Heart left ventricle (tissue), 13 donors: ENCODE measurements around the gene EVC2.

ENCODE experiments used
- CTCF ChIP-seq, 12 donors: fragments of 200-600 bp; sonication (generic) in 4 of 12; IDR thresholded peaks; one replicate each; pipeline versions ENCODE4 v1.5.0 to v1.8.0; 2018 to 2022; ENCODE audit warnings: antibody characterized with exemption in 12 of 12, mild to moderate bottlenecking in 5 of 12
- POLR2A ChIP-seq, 2 donors: fragments of 450-650 bp; IDR thresholded peaks; one replicate each; pipeline ENCODE4 v1.6.1; 2017; ENCODE audit warnings: antibody characterized with exemption in 2 of 2, mild to moderate bottlenecking in 2 of 2, moderate library complexity in 2 of 2
- donor health status: ischemic (EF 13 %, LVEDD 7.1; RV severe dilation, severe dysfunction).
- donor health status: DM: no; HTN: yes; CAD: no.
- donor health status: DM: no; HTN: no; CAD: no.
- donor health status: ischemic (EF 25% LVEDD 6.9; RV normal size, moderate dysfunction).
- donor health status: ischemic (EF 25% LVEDD 5.7; RV mildly dilated, moderate dysfunction).
- donor health status: ischemic (EF 35%, LVEDD 5.7; RV mildly dilated, moderate dysfunction).
- donor health status: nonischemic (EF 11% LVEDD 7.7; RV severe dilation, severe dysfunction).
- donor health status: DM: yes; HTN: yes; CAD: no.
- donor health status: PGD.
- donor health status: ischemic (EF 29% LVEDD 5.4; RV normal size, mild dysfunction).
- donor health status: nonischemic (EF 23%, LVEDD 6.1; RV moderate dilation, normal function).

GRCh38 chr4:5656415-5656814, 51.9 kb downstream of the EVC2 start:
- TF ChIP-seq POLR2A (IDR thresholded peaks at IDR 0.05), result no peak
- TF ChIP-seq CTCF (IDR thresholded peaks at IDR 0.05), result no peak
